Lung (tissue), 12 donors: ENCODE measurements around the gene CCDC85C. TPM values are rescaled to one million over a fixed set of nuclear protein-coding genes. Genes with fewer than 3 reads are reported as not detected.

Source experiments
- ATAC-seq: fragments of 200-7000 bp; cut with Tn5 transposase; one replicate; pipeline ENCODE4 v1.9.1; 2020; ENCODE audit warnings: moderate number of reproducible peaks; ENCODE audit not compliant: insufficient read depth, low FRiP score
- DNase-seq, 3 donors: peaks; one replicate each; pipeline ENCODE4 v3.0.0-alpha.2; 2013 to 2017
- H3K27ac ChIP-seq, 2 donors: one replicate each; pipeline ENCODE4 v1.5.1; 2013; ENCODE audit warnings: mild to moderate bottlenecking in 2 of 2, moderate library complexity in 2 of 2, control low read depth in 1 of 2, inconsistent platforms in 1 of 2, low read depth in 1 of 2, low read length in 1 of 2
- H3K27me3 ChIP-seq, 3 donors: one replicate each; pipeline ENCODE4 v1.5.1; 2013; ENCODE audit warnings: low read length in 2 of 3; ENCODE audit not compliant: control insufficient read depth in 3 of 3, insufficient read depth in 3 of 3
- H3K36me3 ChIP-seq, 4 donors: one replicate each; pipeline ENCODE4 v1.5.1; 2013; ENCODE audit warnings: low read length in 4 of 4, mild to moderate bottlenecking in 1 of 4, moderate library complexity in 1 of 4; ENCODE audit not compliant: control insufficient read depth in 4 of 4, insufficient read depth in 4 of 4
- H3K4me1 ChIP-seq, 5 donors: one replicate each; pipeline ENCODE4 v1.5.1; 2013; ENCODE audit warnings: low read length in 5 of 5, mild to moderate bottlenecking in 2 of 5, moderate library complexity in 1 of 5; ENCODE audit not compliant: control insufficient read depth in 5 of 5, insufficient read depth in 5 of 5
- H3K4me3 ChIP-seq: one replicate; pipeline ENCODE4 v1.5.1; 2013; ENCODE audit warnings: mild to moderate bottlenecking, control low read depth, moderate library complexity
- H3K9ac ChIP-seq, 2 donors: one replicate each; pipeline ENCODE4 v1.5.1; 2013; ENCODE audit warnings: low read length in 2 of 2, control low read depth in 1 of 2; ENCODE audit not compliant: insufficient read depth in 1 of 2
- H3K9me3 ChIP-seq, 4 donors: one replicate each; pipeline ENCODE4 v1.5.1; 2013; ENCODE audit warnings: low read length in 3 of 4, mild to moderate bottlenecking in 1 of 4, moderate library complexity in 1 of 4; ENCODE audit not compliant: control insufficient read depth in 4 of 4, insufficient read depth in 3 of 4
- CTCF ChIP-seq: IDR thresholded peaks from 2 replicates; pipeline ENCODE4 v1.5.1; 2012; ENCODE audit warnings: mild to moderate bottlenecking; ENCODE audit errors: control extremely low read depth, extremely low read depth
- WGBS, 2 donors: extraction: QIAGEN DNeasy Blood & Tissue Kit; methylation state at CpG; one replicate each; pipeline ENCODE4 v1.1.7; 2013; 5-methylcytosine and 5-hydroxymethylcytosine counted together
- polyA plus RNA-seq, 2 donors: library from polyadenylated mRNA; stranded (reverse); fragments of 200-250 nt; gene quantifications; one replicate each; pipeline ENCODE4 v1.2.1, GENCODE V29; 2013
- total RNA-seq, 2 donors: library from RNA; depleted of rRNA in 1 of 2; stranded (reverse); fragments of >200 nt in 1 of 2; gene quantifications; one replicate each; pipeline ENCODE4 v1.2.1, GENCODE V29; 2014 to 2021
- donor health status: control.
- donor health status: control.
- donor health status: Bipolar disorder and iron deficiency.
- donor health status: healthy.
- donor health status: DM: yes; HTN: yes; CAD: no.

Gene CCDC85C
- total and polyA plus RNA-seq, 4 donors = 2.8 to 19.8 (median 17.6) TPM

- peak; percentile 69 to 82 (median 76) for DNase-seq
- Histone ChIP-seq H3K4me3 (no peak overlapping the region), H3K9ac (no peak overlapping the region), H3K27me3 (no peaks in the 10 kb centered on the region), H3K27ac (no peak overlapping the region), H3K36me3 (no peaks in the 10 kb centered on the region), H3K9me3 (no peaks in the 10 kb centered on the region), H3K4me1 (no peaks in the 10 kb centered on the region)
- TF ChIP-seq CTCF = peak; percentile 90
- WGBS, 2 donors = 21 to 22% methylated on average over 20 of the region's 20 CpGs
- ATAC-seq = peak; percentile 68
Measured at GRCh38 chr14:99628887-99629618, 25.0 kb upstream of the CCDC85C start.

GRCh38 chr14:99627510-99628381 lies 23.7 kb upstream of the CCDC85C start:
- Histone ChIP-seq H3K27me3 (no peaks in the 10 kb centered on the region), H3K4me3 (no peak overlapping the region), H3K9me3 (no peaks in the 10 kb centered on the region), H3K9ac (no peak overlapping the region), H3K4me1 (no peaks in the 10 kb centered on the region), H3K27ac (no peak overlapping the region), H3K36me3 (no peaks in the 10 kb centered on the region)
- WGBS, 2 donors = 86 to 88% methylated on average over 13 of the region's 13 CpGs
- ATAC-seq (no peak), DNase-seq (no peak)
- no peak for TF ChIP-seq CTCF

GRCh38 chr14:99627100-99627499 lies 23.1 kb upstream of the CCDC85C start:
- Histone ChIP-seq H3K27me3 (no peaks in the 10 kb centered on the region), H3K9ac (no peak overlapping the region), H3K4me1 (no peaks in the 10 kb centered on the region), H3K9me3 (no peaks in the 10 kb centered on the region), H3K27ac (no peak overlapping the region), H3K4me3 (no peak overlapping the region), H3K36me3 (no peaks in the 10 kb centered on the region)
- no peak for DNase-seq
- no peak for TF ChIP-seq CTCF
- no peak for ATAC-seq
- 76 to 77% methylated on average over 2 of the region's 2 CpGs for WGBS, 2 donors
